Measurements from ENCODE around the gene PSMD6. TPM values are rescaled to one million over a fixed set of nuclear protein-coding genes. Genes with fewer than 3 reads are reported as not detected.

The PSMD6 gene
- total and polyA plus RNA-seq, 2 donors from 2014 or later: 62.7 to 78.0 TPM

GRCh38 chr3:64003589-64003988, 19.7 kb downstream of the PSMD6 start:
- Histone ChIP-seq H3K9me3 (ENCODE audit: control insufficient read depth in 2 of 3, insufficient read depth in 1 of 3, low read length in 3 of 3) (no peaks in the 10 kb centered on the region), H3K4me3 (ENCODE audit: low read length in 3 of 3) (no peak overlapping the region), H3K9ac (ENCODE audit: low read length in 3 of 3) (no peak overlapping the region), H3K27ac (ENCODE audit: low read depth in 2 of 2, low read length in 2 of 2) (no peak overlapping the region), H3K27me3 (ENCODE audit: control insufficient read depth, insufficient read depth, low read length) (no peaks in the 10 kb centered on the region), H3K4me1 (ENCODE audit: control insufficient read depth in 2 of 3, insufficient read depth in 2 of 3, low read depth in 1 of 3, low read length in 3 of 3) (peaks cover 0 to 16% (median 2%) of the 10 kb centered on the region in 3 donors), H3K36me3 (ENCODE audit: control insufficient read depth in 2 of 3, insufficient read depth in 3 of 3, low read length in 3 of 3) (peaks cover 7 to 49% (median 23%) of the 10 kb centered on the region in 3 donors)
- FAIRE-seq: no peak
- intact Hi-C loops (cut with DNase I): no loop called here
- no peak for DNase-seq
- no peak for TF ChIP-seq CTCF (IDR thresholded peaks at IDR 0.05; ENCODE audit: borderline replicate concordance, extremely low read depth, insufficient read depth)

- Histone ChIP-seq H3K4me3 (ENCODE audit: low read length in 3 of 3) (no peak overlapping the region), H3K36me3 (ENCODE audit: control insufficient read depth in 2 of 3, insufficient read depth in 3 of 3, low read length in 3 of 3) (peaks cover 9 to 53% (median 23%) of the 10 kb centered on the region in 3 donors), H3K9ac (ENCODE audit: low read length in 3 of 3) (no peak overlapping the region), H3K4me1 (ENCODE audit: control insufficient read depth in 2 of 3, insufficient read depth in 2 of 3, low read depth in 1 of 3, low read length in 3 of 3) (peaks cover 0 to 9% (median 0%) of the 10 kb centered on the region in 3 donors), H3K27ac (ENCODE audit: low read depth in 2 of 2, low read length in 2 of 2) (no peak overlapping the region), H3K9me3 (ENCODE audit: control insufficient read depth in 2 of 3, insufficient read depth in 1 of 3, low read length in 3 of 3) (no peaks in the 10 kb centered on the region), H3K27me3 (ENCODE audit: control insufficient read depth, insufficient read depth, low read length) (no peaks in the 10 kb centered on the region)
- FAIRE-seq (no peak), DNase-seq (no peak)
- intact Hi-C loops (cut with DNase I): no loop called here
- TF ChIP-seq CTCF (IDR thresholded peaks at IDR 0.05; ENCODE audit: borderline replicate concordance, extremely low read depth, insufficient read depth): no peak
Observed at GRCh38 chr3:64002233-64002632, 21.1 kb downstream of the PSMD6 start.

- Histone ChIP-seq H3K9me3 (ENCODE audit: control insufficient read depth in 2 of 3, insufficient read depth in 1 of 3, low read length in 3 of 3) (no peaks in the 10 kb centered on the region), H3K4me1 (ENCODE audit: control insufficient read depth in 2 of 3, insufficient read depth in 2 of 3, low read depth in 1 of 3, low read length in 3 of 3) (peaks cover 0 to 9% (median 0%) of the 10 kb centered on the region in 3 donors), H3K27ac (ENCODE audit: low read depth in 2 of 2, low read length in 2 of 2) (no peak overlapping the region), H3K27me3 (ENCODE audit: control insufficient read depth, insufficient read depth, low read length) (no peaks in the 10 kb centered on the region), H3K4me3 (ENCODE audit: low read length in 3 of 3) (no peak overlapping the region), H3K9ac (ENCODE audit: low read length in 3 of 3) (no peak overlapping the region), H3K36me3 (ENCODE audit: control insufficient read depth in 2 of 3, insufficient read depth in 3 of 3, low read length in 3 of 3) (peaks cover 2 to 51% (median 28%) of the 10 kb centered on the region in 3 donors)
- DNase-seq: no peak
- intact Hi-C loops (cut with DNase I): no loop called here
- FAIRE-seq: no peak
- TF ChIP-seq CTCF (IDR thresholded peaks at IDR 0.05; ENCODE audit: borderline replicate concordance, extremely low read depth, insufficient read depth): no peak
Observed at GRCh38 chr3:64000453-64001055, 22.7 kb downstream of the PSMD6 start.
